ENCODE data around the gene POLE.

POLE gene

DNA sequence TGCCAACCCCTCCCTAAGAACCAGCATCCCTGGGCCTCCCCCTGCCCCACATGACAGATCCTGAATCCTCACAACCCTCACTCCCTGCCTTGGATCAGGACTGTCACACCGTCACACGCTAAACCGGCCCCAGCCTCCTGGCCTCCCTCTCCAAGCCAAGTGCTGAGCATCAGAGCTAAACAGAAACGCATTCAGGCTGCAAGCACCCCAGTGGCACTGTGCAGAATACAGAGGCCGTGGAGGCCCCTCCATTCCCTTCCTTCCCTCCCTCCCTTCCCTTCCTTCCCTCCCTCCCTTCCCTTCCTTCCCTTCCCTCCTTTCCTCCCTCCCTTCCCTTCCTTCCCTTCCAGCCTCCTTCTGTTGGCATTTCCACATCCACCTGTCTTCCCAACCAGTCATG is 12.6 kb downstream of the POLE start:
- DNase-seq: no peak
- H3K36me3 Mint-ChIP-seq (ENCODE audit: low read depth): peaks cover 55% of the 10 kb centered on the region
- no peak overlapping the region for H3K27ac Mint-ChIP-seq
- no peaks in the 10 kb centered on the region for H3K27me3 Mint-ChIP-seq
- no peaks in the 10 kb centered on the region for H3K9me3 Mint-ChIP-seq
- no peak for ATAC-seq
- H3K4me3 Mint-ChIP-seq: no peak overlapping the region
- no peaks in the 10 kb centered on the region for H3K4me1 Mint-ChIP-seq

DNA sequence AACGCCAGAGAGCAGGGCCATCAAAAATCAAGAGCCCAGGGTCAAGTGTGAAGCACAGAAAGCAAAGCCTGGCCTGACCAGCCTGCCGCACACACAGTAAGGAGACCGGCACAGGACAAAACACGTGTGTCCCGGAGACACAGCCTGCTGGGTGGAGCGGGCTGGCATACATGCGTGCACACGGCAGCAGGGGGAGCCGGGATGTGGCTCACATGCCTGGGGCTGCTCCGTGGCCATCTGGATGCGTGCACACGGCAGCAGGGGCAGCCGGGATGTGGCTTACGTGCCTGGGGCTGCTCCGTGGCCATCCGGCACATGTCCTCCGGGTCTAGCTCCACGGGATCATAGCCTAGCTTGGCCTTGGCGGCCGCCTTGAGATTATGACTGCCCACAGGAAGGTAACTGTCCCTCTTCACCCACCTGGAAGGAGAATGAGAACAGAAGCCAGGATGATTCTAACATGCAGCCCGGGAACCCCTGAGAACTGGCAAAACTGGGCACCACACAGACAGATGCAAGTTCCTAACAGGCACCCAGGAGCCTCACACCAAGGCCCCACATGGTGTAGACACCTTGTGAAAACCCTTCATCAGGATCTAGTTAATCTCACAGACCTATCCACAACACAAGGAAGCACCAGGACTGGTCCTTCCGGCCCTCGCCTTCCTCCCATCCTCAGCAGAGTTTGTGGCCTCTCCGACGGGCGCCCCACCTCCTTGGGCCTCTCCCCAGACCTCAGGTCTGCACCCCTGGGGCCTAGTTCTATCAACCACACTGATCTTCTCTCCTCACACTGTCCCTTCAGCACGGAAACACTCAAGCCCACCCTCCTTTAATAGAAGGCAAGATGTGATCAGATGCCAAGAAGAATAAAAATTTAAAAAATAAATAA is 13.6 kb downstream of the POLE start:
- Mint-ChIP-seq H3K9me3 (no peaks in the 10 kb centered on the region), H3K4me3 (no peak overlapping the region), H3K4me1 (no peaks in the 10 kb centered on the region), H3K27ac (no peak overlapping the region), H3K27me3 (no peaks in the 10 kb centered on the region), H3K36me3 (ENCODE audit: low read depth) (peaks cover 56% of the 10 kb centered on the region)
- ATAC-seq (no peak), DNase-seq (no peak)

DNA sequence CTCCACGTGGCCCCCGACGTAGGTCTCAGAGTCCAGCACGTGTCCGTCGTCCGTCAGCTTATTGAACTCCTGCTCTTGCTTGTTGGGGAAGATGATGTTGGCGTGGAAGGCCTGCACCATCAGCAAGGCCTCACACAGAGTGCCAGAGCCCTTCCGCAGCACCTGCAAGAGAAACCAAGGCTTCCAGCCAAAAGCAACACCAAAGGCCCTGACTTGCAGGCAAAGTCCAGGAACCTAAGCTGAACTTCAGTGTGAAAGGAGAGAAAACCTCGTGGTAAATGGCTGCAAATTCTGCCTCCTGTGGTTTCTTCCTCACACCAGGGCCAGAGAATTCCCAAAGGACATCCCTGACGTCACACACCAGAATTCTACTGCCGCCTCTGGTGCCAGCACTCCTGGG is 14.5 kb downstream of the POLE start:
- DNase-seq: no peak
- Mint-ChIP-seq H3K9me3 (no peaks in the 10 kb centered on the region), H3K4me3 (no peak overlapping the region), H3K27ac (no peak overlapping the region), H3K36me3 (ENCODE audit: low read depth) (peaks cover 53% of the 10 kb centered on the region), H3K4me1 (no peaks in the 10 kb centered on the region), H3K27me3 (no peaks in the 10 kb centered on the region)
- no peak for ATAC-seq

- Mint-ChIP-seq H3K4me3 (no peak overlapping the region), H3K27ac (no peak overlapping the region), H3K4me1 (no peaks in the 10 kb centered on the region), H3K27me3 (no peaks in the 10 kb centered on the region), H3K9me3 (no peaks in the 10 kb centered on the region), H3K36me3 (ENCODE audit: low read depth) (peaks cover 53% of the 10 kb centered on the region)
- DNase-seq (no peak), ATAC-seq (no peak)
Measured at GRCh38 chr12:132672116-132672515, 15.0 kb downstream of the POLE start.

DNA sequence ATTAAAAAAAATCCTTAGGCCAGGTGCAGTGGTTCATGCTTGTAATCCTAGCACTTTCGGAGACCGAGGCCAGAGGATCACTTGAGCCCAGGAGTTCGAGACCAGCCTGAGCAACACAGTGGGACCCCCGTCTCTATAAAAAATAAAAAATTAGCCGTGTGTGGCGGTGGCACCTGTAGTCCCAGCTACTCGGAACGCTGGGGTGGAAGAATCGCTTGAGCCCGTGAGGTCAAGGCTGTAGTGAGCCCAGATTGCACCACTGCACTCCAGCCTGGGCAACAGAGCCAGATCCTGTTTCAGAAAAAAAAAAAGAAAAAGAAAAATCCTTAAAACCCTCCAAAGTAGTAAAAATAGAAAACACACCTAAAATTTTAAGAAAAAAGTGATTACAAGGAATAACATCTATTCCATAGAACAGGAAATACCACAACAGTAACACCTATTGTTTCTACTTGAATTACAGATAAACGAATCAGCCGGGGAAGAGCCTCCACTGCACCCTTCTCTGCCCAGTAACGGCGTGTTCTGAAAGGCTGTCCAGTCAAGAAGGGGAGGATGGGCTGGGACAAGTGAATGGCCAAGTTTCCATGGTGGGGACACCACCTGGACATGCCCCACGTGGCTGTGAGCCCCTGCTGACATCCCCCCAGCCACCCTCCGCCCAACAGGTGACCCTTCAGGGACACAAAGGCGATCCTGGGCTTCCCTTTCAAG is 17.8 kb downstream of the POLE start:
- no peaks in the 10 kb centered on the region for H3K27me3 Mint-ChIP-seq
- DNase-seq: no peak

GRCh38 chr12:132668191-132669088 is 18.7 kb downstream of the POLE start:
- Mint-ChIP-seq H3K27ac (no peak overlapping the region), H3K36me3 (ENCODE audit: low read depth) (peaks cover 61% of the 10 kb centered on the region), H3K4me3 (no peak overlapping the region), H3K4me1 (no peaks in the 10 kb centered on the region), H3K27me3 (no peaks in the 10 kb centered on the region), H3K9me3 (no peaks in the 10 kb centered on the region)
- ATAC-seq (no peak), DNase-seq (no peak)

More for the DNA sequence above, 17.8 kb downstream of the POLE start:
- H3K9me3 Mint-ChIP-seq: no peaks in the 10 kb centered on the region
- H3K27ac Mint-ChIP-seq: no peak overlapping the region
- peaks cover 61% of the 10 kb centered on the region for H3K36me3 Mint-ChIP-seq (ENCODE audit: low read depth)
- no peak for ATAC-seq
- no peak overlapping the region for H3K4me3 Mint-ChIP-seq
- no peaks in the 10 kb centered on the region for H3K4me1 Mint-ChIP-seq

- no peak for ATAC-seq
- no peaks in the 10 kb centered on the region for H3K27me3 Mint-ChIP-seq
- no peak overlapping the region for H3K27ac Mint-ChIP-seq
- H3K4me3 Mint-ChIP-seq: no peak overlapping the region
- H3K9me3 Mint-ChIP-seq: no peaks in the 10 kb centered on the region
- peaks cover 73% of the 10 kb centered on the region for H3K36me3 Mint-ChIP-seq (ENCODE audit: low read depth)
- no peak for DNase-seq
- H3K4me1 Mint-ChIP-seq: no peaks in the 10 kb centered on the region
Measured at GRCh38 chr12:132665794-132666193, 21.3 kb downstream of the POLE start.

- Mint-ChIP-seq H3K4me1 (no peaks in the 10 kb centered on the region), H3K9me3 (no peaks in the 10 kb centered on the region), H3K27ac (no peak overlapping the region), H3K36me3 (ENCODE audit: low read depth) (peaks cover 72% of the 10 kb centered on the region), H3K4me3 (no peak overlapping the region), H3K27me3 (no peaks in the 10 kb centered on the region)
- ATAC-seq (no peak), DNase-seq (no peak)
Measured at GRCh38 chr12:132665149-132665491, 22.0 kb downstream of the POLE start.

DNA sequence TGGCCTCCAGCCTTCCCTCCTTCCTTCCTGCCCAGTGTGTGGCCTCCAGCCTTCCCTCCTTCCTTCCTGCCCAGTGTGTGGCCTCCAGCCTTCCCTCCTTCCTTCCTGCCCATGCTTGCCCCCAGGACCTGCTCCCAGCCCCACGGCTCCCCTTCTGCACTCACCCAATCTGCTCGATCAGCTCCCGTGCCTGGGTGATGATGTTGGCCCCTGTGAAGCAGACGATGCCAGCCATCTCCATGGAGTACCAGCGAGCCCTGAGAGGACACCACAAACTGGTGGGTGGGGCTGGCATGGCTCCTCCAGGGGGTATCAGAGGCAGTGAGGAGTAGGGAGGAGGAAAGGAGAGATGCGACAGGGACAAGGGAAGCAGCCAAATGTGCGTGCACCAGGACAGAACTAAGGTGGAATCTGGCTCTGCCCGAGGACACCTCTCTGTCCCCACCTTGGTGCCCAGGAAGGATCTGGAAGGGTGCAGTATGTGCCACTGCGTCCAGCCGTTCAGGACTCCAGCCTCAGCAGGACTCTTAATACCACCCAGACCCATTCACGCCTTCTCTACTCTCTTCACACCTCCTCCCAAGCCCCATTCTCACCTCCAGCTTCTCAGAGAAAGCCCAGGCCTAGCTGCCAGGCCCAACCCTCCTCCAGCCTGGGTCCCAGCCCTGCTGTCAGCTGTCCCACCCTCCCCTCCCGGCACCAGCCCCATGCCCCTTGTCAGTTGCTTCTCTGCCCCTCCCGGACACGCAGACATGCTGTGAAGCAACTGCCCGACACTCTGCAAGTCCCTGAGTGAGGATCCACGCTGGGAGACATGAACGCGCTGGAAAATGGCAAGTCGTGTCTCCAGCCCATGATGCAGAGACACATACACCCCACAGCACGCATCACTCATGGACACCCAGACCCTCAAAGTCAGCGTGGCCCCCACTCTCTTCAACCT is 22.7 kb downstream of the POLE start:
- H3K36me3 Mint-ChIP-seq (ENCODE audit: low read depth): peaks cover 67% of the 10 kb centered on the region
- no peak overlapping the region for H3K4me3 Mint-ChIP-seq
- H3K4me1 Mint-ChIP-seq: no peaks in the 10 kb centered on the region
- DNase-seq (no peak), ATAC-seq (no peak)
- no peaks in the 10 kb centered on the region for H3K9me3 Mint-ChIP-seq
- H3K27me3 Mint-ChIP-seq: no peaks in the 10 kb centered on the region
- no peak overlapping the region for H3K27ac Mint-ChIP-seq

DNA sequence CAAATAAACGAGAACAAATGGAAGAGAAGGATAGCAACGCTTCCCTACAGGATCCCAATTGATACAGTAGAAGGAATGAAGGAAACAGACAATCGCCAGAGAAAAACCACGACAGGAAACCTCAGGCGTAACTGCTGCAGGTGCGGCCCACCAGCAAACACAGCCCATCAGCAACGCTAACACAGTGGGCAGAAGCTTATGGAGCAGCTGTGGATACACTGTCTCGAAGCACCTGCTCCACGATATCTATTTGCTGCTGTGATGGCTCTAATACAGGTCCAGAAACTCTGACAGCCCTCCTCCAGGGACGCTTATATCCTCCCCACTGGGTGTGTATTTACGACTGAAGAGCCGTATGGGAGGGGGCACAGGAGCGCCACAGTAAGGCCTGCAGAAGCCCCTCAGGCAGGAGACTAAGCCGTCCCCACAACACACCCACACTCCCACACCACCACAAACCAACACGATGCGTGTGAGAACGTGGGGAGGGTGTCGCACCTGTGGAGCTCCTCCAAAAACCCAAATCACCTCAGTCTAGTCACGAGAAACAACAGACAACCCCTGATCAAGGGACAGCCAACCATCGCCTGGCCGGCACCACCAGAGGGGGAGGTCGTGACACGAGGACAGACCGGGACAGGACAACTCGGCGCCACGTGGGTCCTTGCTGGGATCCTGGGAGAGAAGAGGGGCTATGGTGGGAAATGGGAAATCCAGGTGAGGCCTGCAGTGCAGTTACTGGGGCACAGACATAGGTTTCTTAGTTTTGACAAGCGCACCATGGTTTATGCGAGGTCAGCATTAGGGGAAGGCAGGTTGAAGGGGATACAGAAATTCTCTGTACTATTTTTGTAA is 24.0 kb downstream of the POLE start:
- Mint-ChIP-seq H3K27me3 (no peaks in the 10 kb centered on the region), H3K27ac (no peak overlapping the region), H3K4me3 (no peak overlapping the region), H3K4me1 (no peaks in the 10 kb centered on the region), H3K9me3 (no peaks in the 10 kb centered on the region), H3K36me3 (ENCODE audit: low read depth) (peaks cover 67% of the 10 kb centered on the region)
- no peak for ATAC-seq
- DNase-seq: no peak

- no peak for DNase-seq
- no peak for ATAC-seq
- Mint-ChIP-seq H3K4me1 (no peaks in the 10 kb centered on the region), H3K36me3 (ENCODE audit: low read depth) (peaks cover 73% of the 10 kb centered on the region), H3K4me3 (no peak overlapping the region), H3K9me3 (no peaks in the 10 kb centered on the region), H3K27me3 (no peaks in the 10 kb centered on the region), H3K27ac (no peak overlapping the region)
Measured at GRCh38 chr12:132661972-132662371, 25.2 kb downstream of the POLE start.

DNA sequence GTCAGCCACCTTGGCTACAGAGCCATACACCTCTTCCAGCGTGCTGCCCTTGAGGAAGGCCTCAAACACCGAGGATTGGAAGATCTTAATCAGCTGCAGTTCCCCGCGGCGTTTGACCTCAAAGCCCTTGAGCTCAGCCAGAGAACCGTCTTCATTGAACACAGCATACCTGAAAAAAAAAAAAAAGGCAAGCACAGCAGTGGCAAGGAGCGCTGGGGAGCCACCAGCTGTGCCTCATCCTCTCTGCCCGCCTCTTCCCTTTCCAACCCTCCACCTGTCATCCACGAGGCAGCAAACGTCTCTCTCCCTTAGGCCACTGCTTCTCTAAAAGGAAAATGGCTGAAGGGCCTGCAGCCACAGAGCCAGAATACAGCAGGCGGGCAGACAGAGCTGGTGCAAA is 26.1 kb downstream of the POLE start:
- no peak overlapping the region for H3K27ac Mint-ChIP-seq
- ATAC-seq (no peak), DNase-seq (no peak)
- no peaks in the 10 kb centered on the region for H3K9me3 Mint-ChIP-seq
- H3K4me1 Mint-ChIP-seq: no peaks in the 10 kb centered on the region
- H3K36me3 Mint-ChIP-seq (ENCODE audit: low read depth): peaks cover 69% of the 10 kb centered on the region
- no peak overlapping the region for H3K4me3 Mint-ChIP-seq
- H3K27me3 Mint-ChIP-seq: no peaks in the 10 kb centered on the region

- no peak overlapping the region for H3K27ac Mint-ChIP-seq
- peaks cover 65% of the 10 kb centered on the region for H3K36me3 Mint-ChIP-seq (ENCODE audit: low read depth)
- H3K4me3 Mint-ChIP-seq: no peak overlapping the region
- ATAC-seq: no peak
- DNase-seq: no peak
- no peaks in the 10 kb centered on the region for H3K27me3 Mint-ChIP-seq
- H3K4me1 Mint-ChIP-seq: no peaks in the 10 kb centered on the region
- no peaks in the 10 kb centered on the region for H3K9me3 Mint-ChIP-seq
Measured at GRCh38 chr12:132660052-132660451, 27.1 kb downstream of the POLE start.
